Gastrocnemius medialis (tissue), 4 donors: Measurements from ENCODE around the gene ZFP62.

Experiments used
- CTCF ChIP-seq, 5 experiments: fragments of 450-650 bp in 3 of 5; fragments of 200-600 bp in 2 of 5; sonication (generic) in 2 of 5; IDR thresholded peaks in 4 of 5; conservative IDR thresholded peaks in 1 of 5; 1 replicate in 4 of 5; 2 replicates in 1 of 5; pipeline ENCODE4 v1.5.1; 2016 to 2019; ENCODE audit warnings: antibody characterized with exemption in 5 of 5, mild to moderate bottlenecking in 3 of 5, moderate library complexity in 3 of 5
- POLR2A ChIP-seq, 2 donors: fragments of 450-650 bp; IDR thresholded peaks; one replicate each; pipeline ENCODE4 v1.6.1; 2017; ENCODE audit warnings: antibody characterized with exemption in 2 of 2, mild to moderate bottlenecking in 2 of 2, moderate library complexity in 2 of 2

- no peak for TF ChIP-seq POLR2A (IDR thresholded peaks at IDR 0.05)
- no peak for TF ChIP-seq CTCF (IDR thresholded peaks at IDR 0.05 in 4 of 5, conservative IDR thresholded peaks at IDR 0.05 in 1 of 5)
Measured at GRCh38 chr5:180839935-180840334, 21.1 kb downstream of the ZFP62 start.
